Omental fat pad (tissue), 4 donors: ENCODE data around the gene NME7. TPM values are rescaled to one million over a fixed set of nuclear protein-coding genes. Genes with fewer than 3 reads are reported as not detected.

Source experiments
- ATAC-seq: fragments of 150-250 bp; one replicate; pipeline ENCODE4 v1.9.1; 2016; ENCODE audit warnings: mild to moderate bottlenecking, moderate library complexity; ENCODE audit not compliant: low FRiP score
- DNase-seq: peaks from one replicate; pipeline ENCODE4 v3.0.0-alpha.2; 2019; ENCODE audit warnings: low spot score
- total RNA-seq, 4 donors: library from RNA; depleted of rRNA; stranded (reverse); fragments of >200 nt; gene quantifications; one replicate each; pipeline ENCODE4 v1.1.0, GENCODE V29; 2016
- TF ChIP-seq, protein P1 (sequence below), 3 donors: fragments of 450-650 bp; IDR thresholded peaks; one replicate each; pipeline ENCODE4 v1.5.1; 2016 to 2017; ENCODE audit warnings: antibody characterized with exemption in 3 of 3, mild to moderate bottlenecking in 3 of 3, moderate library complexity in 2 of 3

Gene NME7
- total RNA-seq, 4 donors from 2014 or later = 9.0 to 16.8 (median 9.3) TPM

GRCh38 chr1:169259816-169260215 is 107.8 kb downstream of the NME7 start:
- DNase-seq (no peak), ATAC-seq (no peak)
- TF ChIP-seq, protein P1, sequence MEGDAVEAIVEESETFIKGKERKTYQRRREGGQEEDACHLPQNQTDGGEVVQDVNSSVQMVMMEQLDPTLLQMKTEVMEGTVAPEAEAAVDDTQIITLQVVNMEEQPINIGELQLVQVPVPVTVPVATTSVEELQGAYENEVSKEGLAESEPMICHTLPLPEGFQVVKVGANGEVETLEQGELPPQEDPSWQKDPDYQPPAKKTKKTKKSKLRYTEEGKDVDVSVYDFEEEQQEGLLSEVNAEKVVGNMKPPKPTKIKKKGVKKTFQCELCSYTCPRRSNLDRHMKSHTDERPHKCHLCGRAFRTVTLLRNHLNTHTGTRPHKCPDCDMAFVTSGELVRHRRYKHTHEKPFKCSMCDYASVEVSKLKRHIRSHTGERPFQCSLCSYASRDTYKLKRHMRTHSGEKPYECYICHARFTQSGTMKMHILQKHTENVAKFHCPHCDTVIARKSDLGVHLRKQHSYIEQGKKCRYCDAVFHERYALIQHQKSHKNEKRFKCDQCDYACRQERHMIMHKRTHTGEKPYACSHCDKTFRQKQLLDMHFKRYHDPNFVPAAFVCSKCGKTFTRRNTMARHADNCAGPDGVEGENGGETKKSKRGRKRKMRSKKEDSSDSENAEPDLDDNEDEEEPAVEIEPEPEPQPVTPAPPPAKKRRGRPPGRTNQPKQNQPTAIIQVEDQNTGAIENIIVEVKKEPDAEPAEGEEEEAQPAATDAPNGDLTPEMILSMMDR (IDR thresholded peaks at IDR 0.05) = no peak

DNA sequence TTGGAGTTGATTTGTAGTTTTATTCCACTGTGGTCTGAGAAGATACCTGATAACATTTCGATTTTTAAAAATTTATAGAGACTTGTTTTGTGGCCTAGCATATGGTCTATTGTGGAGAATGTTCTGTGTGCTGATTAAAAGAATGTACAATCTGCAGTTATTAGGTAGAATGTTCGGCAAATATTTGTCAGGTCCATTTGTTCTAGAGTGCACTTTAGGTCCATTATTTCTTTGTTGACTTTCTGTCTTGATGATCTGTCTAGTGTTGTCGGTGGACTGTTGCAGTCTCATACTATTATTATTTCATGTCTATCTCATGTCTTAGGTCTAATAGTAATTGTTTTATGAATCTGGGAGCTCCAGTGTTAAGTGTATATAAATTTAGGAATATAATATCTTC is 116.8 kb downstream of the NME7 start:
- TF ChIP-seq, protein P1 (IDR thresholded peaks at IDR 0.05) = no peak
- ATAC-seq = no peak
- DNase-seq = no peak

DNA sequence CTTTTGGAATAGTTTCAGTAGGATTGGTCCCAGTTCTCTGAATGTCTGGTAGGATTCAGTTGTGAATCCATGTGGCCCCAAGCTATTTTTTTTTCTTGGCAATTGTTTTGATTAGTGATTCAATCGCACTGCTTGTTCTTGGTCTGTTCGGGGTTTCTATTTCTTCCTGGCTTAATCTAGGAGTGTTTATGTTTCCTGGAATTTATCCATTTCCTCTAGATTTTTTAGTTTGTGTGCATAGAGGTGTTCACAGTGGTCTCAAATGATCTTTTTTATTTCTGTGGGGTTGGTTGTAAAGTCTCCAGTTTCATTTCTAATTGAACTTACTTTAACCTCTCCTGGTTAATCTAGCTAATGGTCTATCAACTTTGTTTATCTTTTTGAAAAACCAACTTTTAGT is 117.6 kb downstream of the NME7 start:
- TF ChIP-seq, protein P1 (IDR thresholded peaks at IDR 0.05) = no peak
- DNase-seq (no peak), ATAC-seq (no peak)

DNA sequence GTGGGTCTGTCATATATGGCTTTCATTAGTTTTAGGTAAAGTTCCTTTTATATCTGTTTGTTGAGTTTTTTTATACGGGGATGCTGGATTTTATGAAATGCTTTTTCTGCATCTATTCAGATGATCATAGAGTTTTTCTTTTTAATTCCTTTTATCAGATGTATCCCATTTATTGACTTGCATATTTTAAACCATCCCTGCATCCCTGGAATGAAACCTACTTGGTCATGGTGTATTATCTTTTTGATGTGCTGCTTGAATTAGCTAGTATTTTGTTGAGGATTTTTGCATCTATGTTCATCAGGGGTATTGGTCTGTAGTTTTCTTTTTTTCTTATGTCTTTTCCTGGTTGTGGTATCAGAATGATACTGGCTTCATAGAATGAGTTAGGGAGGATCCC is 118.0 kb downstream of the NME7 start:
- DNase-seq (no peak), ATAC-seq (no peak)
- TF ChIP-seq, protein P1 (IDR thresholded peaks at IDR 0.05) = no peak

- TF ChIP-seq, protein P1 (IDR thresholded peaks at IDR 0.05) = no peak
- ATAC-seq (no peak), DNase-seq (no peak)
Observed at GRCh38 chr1:169245706-169246105, 121.9 kb downstream of the NME7 start.

DNA sequence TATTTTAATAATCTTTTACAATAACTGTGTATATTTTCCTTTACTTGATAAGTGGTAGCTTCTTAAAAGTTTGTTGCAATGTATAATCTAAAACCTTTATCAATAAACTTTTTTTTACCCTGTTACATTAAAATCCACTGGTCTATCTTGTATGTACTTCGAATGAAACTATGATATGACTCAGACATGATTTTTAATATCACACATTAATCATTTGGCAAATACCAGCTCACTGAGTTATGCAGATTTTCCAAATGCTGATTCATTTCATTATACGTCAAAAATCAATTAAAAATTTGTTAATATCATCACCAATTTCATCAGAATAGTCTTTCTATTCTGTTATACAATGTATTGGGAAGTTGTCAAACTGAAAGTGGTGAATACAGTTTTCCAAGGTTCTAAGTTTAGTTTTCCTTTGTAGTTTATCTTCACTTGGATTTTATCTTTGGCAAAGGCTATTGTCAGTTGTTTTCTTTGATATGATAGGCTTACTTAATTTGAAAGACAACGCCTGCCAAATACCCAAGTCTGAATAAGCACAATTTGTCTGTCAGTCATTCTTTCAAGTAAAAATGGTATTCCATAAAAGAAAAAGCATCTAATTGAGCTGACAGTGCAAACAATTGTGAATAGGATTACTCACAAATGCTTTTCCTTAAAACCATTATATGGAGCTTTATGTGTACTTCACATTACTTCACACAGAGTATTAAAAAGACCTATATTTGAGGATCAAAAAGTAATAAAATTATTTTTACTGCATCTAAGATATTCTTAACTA is 127.0 kb downstream of the NME7 start:
- ATAC-seq (no peak), DNase-seq (no peak)
- TF ChIP-seq, protein P1 (IDR thresholded peaks at IDR 0.05) = no peak

- TF ChIP-seq, protein P1 (IDR thresholded peaks at IDR 0.05) = no peak
- DNase-seq = no peak
- no peak for ATAC-seq
Observed at GRCh38 chr1:169236880-169237279, 130.7 kb downstream of the NME7 start.
